Ovary (tissue), 3 donors: ENCODE measurements around the gene ZNF569.

Experiments
- CTCF ChIP-seq, 3 donors: fragments of 450-650 bp in 2 of 3; fragments of 200-600 bp in 1 of 3; IDR thresholded peaks; one replicate each; pipeline versions ENCODE4 v1.5.1 to v1.8.0; 2016 to 2022; ENCODE audit warnings: antibody characterized with exemption in 3 of 3, mild to moderate bottlenecking in 1 of 3
- POLR2A ChIP-seq: fragments of 450-650 bp; IDR thresholded peaks from one replicate; pipeline ENCODE4 v1.6.1; 2017; ENCODE audit warnings: antibody characterized with exemption, mild to moderate bottlenecking, moderate library complexity
- donor health status: DM: no; HTN: no; CAD: no.

- no peak for TF ChIP-seq CTCF (IDR thresholded peaks at IDR 0.05)
- TF ChIP-seq POLR2A, result no peak
These were observed 78.0 kb downstream of the ZNF569 start for GRCh38 chr19:37389234-37389633.
